ENCODE measurements around the gene ATL1.
"Not testable (repeated sequence)": the region's sequence is repeated elsewhere in the genome, so short reads cannot be mapped to it uniquely, and the experiment has no call there.

The ATL1 gene

GRCh38 chr14:50534997-50535396 lies 24.9 kb upstream of the ATL1 start:
- H3K4me3 ChIP-seq (ENCODE audit: control insufficient read depth, low read depth, low read length) = no peak overlapping the region
- TF ChIP-seq CTCF (IDR thresholded peaks at IDR 0.05; ENCODE audit: control insufficient read depth, insufficient read depth, low read depth, low read length, missing control alignments) = no peak
- no peak for DNase-seq (ENCODE audit: low read depth)

- H3K4me3 ChIP-seq (ENCODE audit: control insufficient read depth, low read depth, low read length) = not testable (repeated sequence)
These were observed 21.9 kb upstream of the ATL1 start for GRCh38 chr14:50538034-50538433.

GRCh38 chr14:50539051-50539450 lies 20.9 kb upstream of the ATL1 start:
- no peak for DNase-seq (ENCODE audit: low read depth)

More at GRCh38 chr14:50538034-50538433, 21.9 kb upstream of the ATL1 start:
- DNase-seq (ENCODE audit: low read depth) = not testable (repeated sequence)

GRCh38 chr14:50541159-50541567 lies 18.8 kb upstream of the ATL1 start:
- TF ChIP-seq CTCF (IDR thresholded peaks at IDR 0.05; ENCODE audit: control insufficient read depth, insufficient read depth, low read depth, low read length, missing control alignments) = no peak
- no peak for DNase-seq (ENCODE audit: low read depth)

More at GRCh38 chr14:50539051-50539450, 20.9 kb upstream of the ATL1 start:
- no peak overlapping the region for H3K4me3 ChIP-seq (ENCODE audit: control insufficient read depth, low read depth, low read length)
- TF ChIP-seq CTCF (IDR thresholded peaks at IDR 0.05; ENCODE audit: control insufficient read depth, insufficient read depth, low read depth, low read length, missing control alignments) = no peak

GRCh38 chr14:50542941-50543418 lies 17.0 kb upstream of the ATL1 start:
- H3K4me3 ChIP-seq (ENCODE audit: control insufficient read depth, low read depth, low read length) = no peak overlapping the region
- DNase-seq (ENCODE audit: low read depth) = no peak
- TF ChIP-seq CTCF (IDR thresholded peaks at IDR 0.05; ENCODE audit: control insufficient read depth, insufficient read depth, low read depth, low read length, missing control alignments) = peak; percentile 58

More at GRCh38 chr14:50541159-50541567, 18.8 kb upstream of the ATL1 start:
- no peak overlapping the region for H3K4me3 ChIP-seq (ENCODE audit: control insufficient read depth, low read depth, low read length)

GRCh38 chr14:50544911-50545310 lies 15.0 kb upstream of the ATL1 start:
- TF ChIP-seq CTCF (IDR thresholded peaks at IDR 0.05; ENCODE audit: control insufficient read depth, insufficient read depth, low read depth, low read length, missing control alignments) = no peak

GRCh38 chr14:50545618-50546017 lies 14.3 kb upstream of the ATL1 start:
- H3K4me3 ChIP-seq (ENCODE audit: control insufficient read depth, low read depth, low read length) = no peak overlapping the region
- no peak for TF ChIP-seq CTCF (IDR thresholded peaks at IDR 0.05; ENCODE audit: control insufficient read depth, insufficient read depth, low read depth, low read length, missing control alignments)
- DNase-seq (ENCODE audit: low read depth) = no peak

More at GRCh38 chr14:50544911-50545310, 15.0 kb upstream of the ATL1 start:
- no peak overlapping the region for H3K4me3 ChIP-seq (ENCODE audit: control insufficient read depth, low read depth, low read length)
- DNase-seq (ENCODE audit: low read depth) = no peak

Measured in AG09309 (cell line).